Measurements from ENCODE around the gene SCRN2.

Gene SCRN2

GRCh38 chr17:47840742-47841487 lies at the start of gene SCRN2:
SCRN2 (minus strand) TSS chr17:47841273; CDS start chr17:47840843, 430 bp downstream.
- peak; percentile 98 for DNase-seq

DNA sequence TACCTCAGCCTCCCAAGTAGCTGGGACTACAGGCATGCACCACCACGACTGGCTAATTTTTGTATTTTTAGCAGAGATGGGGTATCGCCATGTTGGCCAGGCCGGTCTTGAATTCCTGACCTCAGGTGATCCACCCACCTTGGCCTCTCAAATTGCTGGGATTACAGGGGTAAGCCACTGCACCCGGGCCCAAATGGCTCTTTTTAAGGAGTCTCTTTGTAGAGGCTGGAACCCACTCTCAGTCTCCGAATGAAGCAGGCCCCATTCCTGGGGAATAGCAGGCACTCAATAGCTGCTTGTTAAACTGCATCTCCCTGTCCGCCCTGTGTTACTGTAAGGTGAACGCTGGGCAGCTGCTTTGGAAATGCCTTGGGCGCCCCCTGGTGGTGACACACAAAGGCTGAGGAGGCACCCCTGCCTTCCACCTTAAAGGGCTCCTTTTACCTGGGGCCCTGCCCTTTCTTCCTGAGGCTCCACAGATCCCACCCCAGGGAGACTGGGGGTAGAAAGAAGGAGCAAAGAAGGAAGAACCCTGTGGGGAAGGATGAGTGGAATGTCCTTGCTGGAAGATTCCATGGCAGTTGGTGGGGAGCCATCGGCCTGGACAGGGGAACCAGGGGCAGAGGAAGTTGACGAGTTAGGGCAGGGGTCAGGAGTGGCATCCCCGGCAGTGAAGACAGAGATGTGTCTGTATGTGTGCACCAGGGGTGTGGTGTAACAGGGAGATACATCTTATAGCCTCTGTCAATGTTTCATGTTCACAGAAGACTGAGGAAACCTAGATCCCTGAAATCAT lies 48.9 kb upstream of the SCRN2 start:
- peak; percentile 98 for DNase-seq

GRCh38 chr17:47888293-47888692 lies 47.2 kb upstream of the SCRN2 start:
- no peak for DNase-seq

GRCh38 chr17:47884905-47885730 lies 44.0 kb upstream of the SCRN2 start:
- DNase-seq, result no peak

- no peak for DNase-seq
Measured at GRCh38 chr17:47884427-47884740, 43.3 kb upstream of the SCRN2 start.

DNA sequence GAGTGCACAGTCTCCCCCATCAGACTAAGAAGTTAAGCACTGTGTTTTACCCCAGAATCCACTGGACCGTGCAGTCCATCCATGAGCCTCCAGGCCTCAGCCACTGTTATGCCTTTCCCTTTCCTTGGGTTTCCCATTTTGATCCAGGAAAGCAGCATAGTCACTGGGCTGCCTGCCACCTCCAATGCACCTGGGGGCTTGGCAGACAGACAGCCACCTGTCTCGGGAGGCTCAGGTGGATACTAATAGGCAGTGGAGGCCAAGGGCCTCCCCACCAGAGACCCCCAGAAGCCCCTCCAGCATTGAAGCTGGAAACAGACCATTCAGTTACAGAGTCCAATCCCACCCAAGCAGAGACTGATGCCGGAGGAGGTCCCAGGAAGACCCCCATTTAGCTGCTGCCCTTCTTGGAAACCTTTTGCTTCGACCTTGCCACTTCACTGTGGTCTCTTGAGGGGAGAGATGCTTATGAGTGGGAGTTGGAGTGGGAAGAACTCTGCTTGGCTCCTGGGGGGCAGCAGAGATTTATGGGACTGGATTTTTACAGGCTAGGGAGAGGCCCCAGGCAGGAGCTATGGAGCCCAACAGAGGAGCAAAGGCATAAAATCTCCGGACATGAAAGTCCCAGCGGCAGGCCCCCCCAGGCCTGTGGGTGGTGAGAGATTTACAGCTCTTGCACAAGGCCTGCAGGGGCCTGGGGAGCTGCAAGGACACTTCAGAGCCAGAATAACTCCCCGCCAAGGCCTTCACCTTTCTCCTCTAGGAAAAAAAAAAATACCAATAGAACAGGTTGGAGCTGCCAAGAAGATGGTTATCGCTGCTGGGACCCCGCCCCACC lies 42.7 kb upstream of the SCRN2 start:
- no peak for DNase-seq

- DNase-seq, result no peak
Measured at GRCh38 chr17:47882695-47883588, 41.9 kb upstream of the SCRN2 start.

GRCh38 chr17:47882247-47882646 lies 41.2 kb upstream of the SCRN2 start:
- no peak for DNase-seq

GRCh38 chr17:47879776-47880454 lies 38.8 kb upstream of the SCRN2 start:
- DNase-seq, result no peak

DNA sequence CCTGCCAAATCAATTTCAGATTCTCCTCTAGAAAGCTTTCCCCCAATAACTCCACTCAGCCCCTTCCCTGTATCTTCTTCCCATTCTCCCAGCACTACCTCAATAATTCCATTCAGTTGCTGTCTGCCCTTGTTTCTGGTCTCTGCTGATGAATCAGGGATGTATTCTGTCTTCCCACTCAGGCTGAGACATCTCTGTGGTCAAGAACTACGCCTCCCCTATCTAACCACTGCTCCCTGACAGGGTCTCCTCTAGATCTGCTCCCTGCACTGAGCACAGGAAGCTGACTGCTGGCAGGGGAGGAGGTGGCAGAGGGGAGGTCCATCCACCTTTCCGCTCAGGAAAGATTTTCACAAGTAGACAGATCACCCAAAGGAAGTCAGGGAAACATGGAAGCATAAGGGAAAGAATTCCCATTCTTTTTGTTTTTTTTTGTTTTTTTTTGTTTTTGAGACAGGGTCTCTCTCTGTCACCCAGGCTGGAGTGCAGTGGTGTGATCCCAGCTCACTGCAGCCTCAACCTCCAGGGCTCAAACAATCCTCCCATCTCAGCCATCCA lies 38.0 kb upstream of the SCRN2 start:
- DNase-seq, result no peak

DNA sequence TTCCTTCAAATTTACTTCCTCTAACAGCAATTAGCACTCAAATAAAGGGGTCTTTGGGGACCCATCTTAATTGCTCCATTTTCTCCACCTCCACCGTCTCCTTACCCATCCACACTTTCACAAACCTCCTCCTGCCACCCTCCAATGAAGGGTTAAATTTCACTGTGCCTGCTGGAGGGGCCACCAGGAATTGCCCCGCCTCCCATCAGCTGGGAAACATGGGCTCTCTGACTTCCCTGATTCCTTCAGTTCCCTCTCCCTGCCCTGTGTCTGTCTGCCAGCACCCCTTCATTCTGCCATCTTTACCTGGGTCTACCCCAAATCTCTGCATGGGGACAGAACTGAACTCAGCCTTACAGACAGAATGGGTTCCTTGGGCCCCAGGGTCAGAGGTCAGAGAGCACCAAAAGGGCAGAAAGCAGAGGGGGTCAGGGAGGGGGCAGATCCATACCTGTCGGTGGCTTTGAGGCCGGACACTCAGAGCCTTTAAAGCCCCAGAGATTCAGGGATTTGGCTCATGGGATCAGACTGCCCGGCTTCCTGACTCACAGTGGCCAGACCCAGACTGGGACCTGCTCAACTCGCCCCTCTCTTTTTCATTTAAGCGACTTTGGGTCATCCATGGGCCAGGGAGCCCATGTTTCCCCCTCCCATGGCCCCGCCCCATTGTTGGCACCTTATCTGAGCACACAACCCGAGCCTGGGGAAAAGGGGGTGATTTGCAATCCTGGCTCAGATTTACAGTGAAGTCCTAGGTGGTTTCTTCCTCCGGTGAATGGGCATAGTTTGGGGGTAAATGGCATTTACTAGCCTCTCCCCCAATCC lies 37.3 kb upstream of the SCRN2 start:
- no peak for DNase-seq

GRCh38 chr17:47877368-47878034 lies 36.4 kb upstream of the SCRN2 start:
- no peak for DNase-seq

- no peak for DNase-seq
Measured at GRCh38 chr17:47875011-47875985, 34.2 kb upstream of the SCRN2 start.

GRCh38 chr17:47873200-47874090 lies 32.4 kb upstream of the SCRN2 start:
- no peak for DNase-seq

DNA sequence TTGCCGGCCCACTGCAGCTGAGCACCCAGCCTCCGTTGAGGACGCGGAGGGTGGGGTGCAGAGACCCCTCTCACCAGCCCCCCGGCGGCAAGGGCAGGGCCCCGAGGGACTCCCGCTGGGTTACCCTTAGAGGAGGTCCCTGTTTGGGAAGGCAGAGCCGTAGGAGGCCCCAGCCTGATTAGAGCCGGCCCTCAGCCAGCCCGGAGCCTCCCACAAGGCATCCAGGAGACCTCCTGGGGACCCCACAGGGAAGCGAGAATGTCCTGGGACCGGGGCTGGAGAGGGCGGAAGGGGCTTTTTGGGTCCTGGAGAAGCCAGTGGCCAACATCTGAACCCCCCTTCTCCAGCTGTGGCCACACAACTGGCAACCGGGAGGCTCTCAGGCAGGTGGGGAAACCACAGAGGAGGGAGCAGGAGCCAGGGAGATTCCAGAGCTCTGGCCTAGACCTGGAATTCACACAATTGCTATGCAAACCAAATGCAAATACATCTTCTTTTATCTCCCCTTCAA lies 31.6 kb upstream of the SCRN2 start:
- no peak for DNase-seq

GRCh38 chr17:47872019-47872650 lies 31.1 kb upstream of the SCRN2 start:
- no peak for DNase-seq
